Body of pancreas (tissue), 4 donors: ENCODE data around the gene ALPI. TPM values are rescaled to one million over a fixed set of nuclear protein-coding genes. Genes with fewer than 3 reads are reported as not detected.

Experiments used
- ATAC-seq: fragments of 150-250 bp; one replicate; pipeline ENCODE4 v1.9.1; 2016
- DNase-seq, 4 donors: peaks; one replicate each; pipeline ENCODE4 v3.0.0-alpha.2; 2019
- H3K27ac ChIP-seq, 4 donors: fragments of 200-600 bp; sonication (generic); 1 replicate in 3 of 4; 2 replicates in 1 of 4; pipeline versions ENCODE4 v1.5.1 to v1.6.1; 2016 to 2019; ENCODE audit warnings: mild to moderate bottlenecking in 1 of 4, mixed read lengths in 1 of 4, moderate library complexity in 1 of 4
- H3K27me3 ChIP-seq, 2 donors: fragments of 200-600 bp; sonication (generic); one replicate each; pipeline ENCODE4 v1.6.0; 2016; ENCODE audit warnings: mild to moderate bottlenecking in 1 of 2
- H3K36me3 ChIP-seq, 2 donors: fragments of 200-600 bp; sonication (generic); replicated peaks in 1 of 2; 2 replicates each; pipeline ENCODE4 v1.5.1; 2016; ENCODE audit warnings: low read depth in 2 of 2; ENCODE audit not compliant: insufficient read depth in 1 of 2
- H3K4me1 ChIP-seq: fragments of 200-600 bp; sonication (generic); one replicate; pipeline ENCODE4 v1.6.0; 2016
- H3K4me3 ChIP-seq, 2 donors: fragments of 200-600 bp; sonication (generic); 1 replicate in 1 of 2; 2 replicates in 1 of 2; pipeline ENCODE4 v1.5.1; 2016 to 2019
- H3K9me3 ChIP-seq, 3 donors: fragments of 200-600 bp; sonication (generic); 1 replicate in 2 of 3; 2 replicates in 1 of 3; pipeline ENCODE4 v1.5.1; 2016
- POLR2A ChIP-seq, 3 donors: fragments of 450-650 bp; IDR thresholded peaks; one replicate each; pipeline ENCODE4 v1.6.1; 2016; ENCODE audit warnings: antibody characterized with exemption in 3 of 3, mild to moderate bottlenecking in 2 of 3
- WGBS, 2 donors: methylation state at CpG; one replicate each; pipeline ENCODE4 v1.1.5; 2017; 5-methylcytosine and 5-hydroxymethylcytosine counted together
- intact Hi-C: fragments of 100-400 bp; cut with DNase I; formaldehyde crosslinking; loops from one replicate; pipeline ENCODE4 v1.15.1; 2023
- total RNA-seq, 2 donors: library from RNA; depleted of rRNA; stranded (reverse); fragments of >200 nt; gene quantifications; one replicate each; pipeline ENCODE4 v1.1.0, GENCODE V29; 2016
- TF ChIP-seq, protein P1 (sequence below), 7 experiments: fragments of 450-650 bp in 4 of 7; fragments of 200-600 bp in 3 of 7; sonication (generic) in 3 of 7; IDR thresholded peaks; one replicate each; pipeline ENCODE4 v1.5.1; 2016 to 2019; ENCODE audit warnings: antibody characterized with exemption in 7 of 7

Gene ALPI
- total RNA-seq, 2 donors from 2014 or later, result not detected

DNA sequence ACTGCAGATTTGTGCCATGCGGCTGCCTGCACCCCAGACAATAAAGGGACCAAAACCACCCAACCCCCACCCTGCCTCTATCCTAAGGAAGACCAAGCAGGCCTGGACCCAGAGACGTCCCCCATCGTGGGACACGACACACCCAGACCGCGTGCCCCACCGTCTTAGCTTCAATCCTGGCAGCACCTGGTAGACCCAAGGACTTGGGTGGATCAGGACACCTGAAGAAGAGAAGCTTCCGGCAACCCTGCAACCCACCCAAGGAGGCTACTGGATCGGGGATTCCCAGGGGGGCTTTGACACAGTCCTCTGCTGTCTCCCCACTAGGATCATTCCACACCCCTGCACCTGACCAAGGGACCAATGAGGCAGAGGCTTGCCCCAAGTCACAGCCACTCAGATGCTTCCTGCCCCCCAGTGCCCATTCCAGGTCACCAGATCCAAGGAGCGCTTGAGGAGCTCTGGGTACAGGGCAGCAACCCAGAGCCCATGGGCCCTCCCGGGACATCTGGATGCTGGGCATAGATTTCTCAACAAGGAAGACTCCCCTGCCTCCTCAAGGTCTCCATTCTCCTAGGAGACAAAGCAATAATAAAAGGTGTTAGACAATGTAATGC is 3.6 kb downstream of the ALPI start:
- WGBS, 2 donors, result 75% methylated on average over 11 of the region's 11 CpGs; no CpG with 5 or more reads in 1 of the 2 donors
- H3K4me1 ChIP-seq, result no peaks in the 10 kb centered on the region
- intact Hi-C loops, result no loop called here
- H3K27ac ChIP-seq, result no peak overlapping the region
- H3K9me3 ChIP-seq, result no peaks in the 10 kb centered on the region
- H3K27me3 ChIP-seq, result peaks cover 0 to 5% of the 10 kb centered on the region in 2 donors
- DNase-seq (no peak), ATAC-seq (no peak)
- no peaks in the 10 kb centered on the region for H3K36me3 ChIP-seq
- no peak overlapping the region for H3K4me3 ChIP-seq
- TF ChIP-seq POLR2A (IDR thresholded peaks at IDR 0.05), result no peak
- TF ChIP-seq, protein P1, sequence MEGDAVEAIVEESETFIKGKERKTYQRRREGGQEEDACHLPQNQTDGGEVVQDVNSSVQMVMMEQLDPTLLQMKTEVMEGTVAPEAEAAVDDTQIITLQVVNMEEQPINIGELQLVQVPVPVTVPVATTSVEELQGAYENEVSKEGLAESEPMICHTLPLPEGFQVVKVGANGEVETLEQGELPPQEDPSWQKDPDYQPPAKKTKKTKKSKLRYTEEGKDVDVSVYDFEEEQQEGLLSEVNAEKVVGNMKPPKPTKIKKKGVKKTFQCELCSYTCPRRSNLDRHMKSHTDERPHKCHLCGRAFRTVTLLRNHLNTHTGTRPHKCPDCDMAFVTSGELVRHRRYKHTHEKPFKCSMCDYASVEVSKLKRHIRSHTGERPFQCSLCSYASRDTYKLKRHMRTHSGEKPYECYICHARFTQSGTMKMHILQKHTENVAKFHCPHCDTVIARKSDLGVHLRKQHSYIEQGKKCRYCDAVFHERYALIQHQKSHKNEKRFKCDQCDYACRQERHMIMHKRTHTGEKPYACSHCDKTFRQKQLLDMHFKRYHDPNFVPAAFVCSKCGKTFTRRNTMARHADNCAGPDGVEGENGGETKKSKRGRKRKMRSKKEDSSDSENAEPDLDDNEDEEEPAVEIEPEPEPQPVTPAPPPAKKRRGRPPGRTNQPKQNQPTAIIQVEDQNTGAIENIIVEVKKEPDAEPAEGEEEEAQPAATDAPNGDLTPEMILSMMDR (IDR thresholded peaks at IDR 0.05), result no peak

DNA sequence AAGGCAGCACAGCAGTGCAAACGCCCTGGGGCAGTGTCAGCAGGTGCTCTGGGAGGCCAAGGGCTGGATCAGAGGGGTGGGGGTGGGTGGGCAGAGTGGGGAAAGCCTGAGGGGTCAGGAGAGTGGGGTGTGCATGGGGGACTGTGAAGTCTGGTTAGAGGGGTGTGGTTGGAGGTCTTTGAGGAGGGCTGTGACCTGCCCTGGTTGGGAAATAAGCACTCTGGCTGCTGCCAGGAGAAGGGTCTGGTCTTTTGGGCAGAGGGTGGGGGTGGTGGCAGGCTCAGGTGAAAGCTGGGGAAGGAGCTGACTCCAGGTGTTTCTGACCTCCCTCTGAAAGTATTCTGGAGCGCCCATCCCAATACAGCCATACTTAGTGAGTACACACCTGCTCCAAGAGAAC is 4.2 kb downstream of the ALPI start:
- no peaks in the 10 kb centered on the region for H3K9me3 ChIP-seq
- DNase-seq (no peak), ATAC-seq (no peak)
- intact Hi-C loops, result no loop called here
- 49 to 57% methylated on average over 2 of the region's 2 CpGs for WGBS, 2 donors
- peaks cover 0 to 5% of the 10 kb centered on the region in 2 donors for H3K27me3 ChIP-seq
- H3K27ac ChIP-seq, result no peak overlapping the region
- H3K4me1 ChIP-seq, result no peaks in the 10 kb centered on the region
- no peak overlapping the region for H3K4me3 ChIP-seq
- no peaks in the 10 kb centered on the region for H3K36me3 ChIP-seq
- TF ChIP-seq, protein P1 (IDR thresholded peaks at IDR 0.05), result no peak
- no peak for TF ChIP-seq POLR2A (IDR thresholded peaks at IDR 0.05)

DNA sequence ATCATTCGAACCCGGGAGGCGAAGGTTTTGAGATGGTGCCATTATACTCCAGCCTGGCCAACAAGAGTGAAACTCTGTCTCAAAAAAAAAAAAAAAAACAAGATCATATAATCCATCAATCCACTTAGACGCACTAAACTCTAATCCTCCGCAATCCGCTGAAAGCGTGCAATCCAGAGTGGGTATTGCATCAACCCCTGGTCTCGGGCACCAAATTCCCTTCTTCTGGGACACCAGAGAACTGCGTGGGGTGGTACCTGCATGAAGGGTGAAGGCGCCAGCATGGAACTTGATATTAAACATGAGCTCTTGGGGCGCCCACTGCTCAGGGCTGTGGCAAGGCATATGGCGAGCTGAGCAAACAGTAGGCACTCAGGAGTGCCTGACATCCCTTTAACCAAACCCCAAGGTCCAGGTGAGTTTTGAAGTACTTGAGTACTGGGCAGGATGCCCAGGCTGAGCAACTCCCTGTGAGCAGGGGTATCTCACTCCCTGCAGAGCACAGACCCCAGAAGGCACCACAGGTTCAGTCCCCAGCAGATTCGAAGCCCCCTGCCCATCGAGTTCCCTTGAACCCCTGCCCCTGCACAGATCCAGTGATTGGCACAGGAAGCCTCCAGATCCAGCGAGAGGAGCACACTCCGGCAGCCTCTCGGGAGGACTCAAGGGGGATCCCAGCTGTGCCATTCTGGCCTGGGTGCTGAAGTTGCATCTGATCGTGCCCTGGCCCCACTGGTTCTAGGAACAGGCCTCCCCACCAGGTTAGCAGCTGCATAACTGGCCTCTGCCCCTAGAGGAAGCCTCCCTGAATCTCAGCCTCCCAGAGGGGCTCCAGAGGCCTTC is 8.0 kb downstream of the ALPI start:
- no peaks in the 10 kb centered on the region for H3K36me3 ChIP-seq
- H3K27ac ChIP-seq, result no peak overlapping the region
- DNase-seq, result no peak
- TF ChIP-seq POLR2A (IDR thresholded peaks at IDR 0.05), result no peak
- TF ChIP-seq, protein P1 (IDR thresholded peaks at IDR 0.05), result no peak
- 87 to 91% methylated on average over 16 to 18 of the region's 18 CpGs for WGBS, 2 donors
- peaks cover 0 to under 1% of the 10 kb centered on the region in 2 donors for H3K27me3 ChIP-seq
- no peak for ATAC-seq
- intact Hi-C loops, result no loop called here
- no peaks in the 10 kb centered on the region for H3K4me1 ChIP-seq
- H3K4me3 ChIP-seq, result no peak overlapping the region
- H3K9me3 ChIP-seq, result no peaks in the 10 kb centered on the region

DNA sequence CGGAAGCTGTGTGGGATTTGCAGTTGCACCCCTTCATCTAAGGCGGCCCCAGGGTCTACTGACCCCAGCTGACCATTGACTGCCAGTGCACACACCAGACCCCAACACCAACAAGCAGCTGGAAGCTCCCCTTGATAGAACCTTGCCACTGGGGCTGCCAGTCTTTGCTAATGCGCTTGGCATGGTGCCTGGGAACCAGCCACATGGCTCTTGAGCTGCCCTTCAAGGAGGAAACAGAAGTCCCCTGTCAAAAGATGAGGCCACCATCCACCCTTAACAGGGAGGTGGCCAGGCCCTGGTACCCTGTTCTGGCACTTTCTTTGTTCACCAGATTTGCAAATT is 8.6 kb downstream of the ALPI start:
- intact Hi-C loops, result no loop called here
- H3K36me3 ChIP-seq, result no peaks in the 10 kb centered on the region
- H3K4me1 ChIP-seq, result no peaks in the 10 kb centered on the region
- ATAC-seq, result no peak
- H3K9me3 ChIP-seq, result no peaks in the 10 kb centered on the region
- DNase-seq, result no peak
- H3K27me3 ChIP-seq, result no peaks in the 10 kb centered on the region
- H3K27ac ChIP-seq, result no peak overlapping the region
- no peak overlapping the region for H3K4me3 ChIP-seq
- 37 to 57% methylated on average over 2 to 3 of the region's 3 CpGs for WGBS, 2 donors
- TF ChIP-seq POLR2A (IDR thresholded peaks at IDR 0.05), result no peak
- TF ChIP-seq, protein P1 (IDR thresholded peaks at IDR 0.05), result no peak
